Measurements from ENCODE around the gene SNX13.
"Not testable (repeated sequence)": the region's sequence is repeated elsewhere in the genome, so short reads cannot be mapped to it uniquely, and the experiment has no call there.

The SNX13 gene

DNA sequence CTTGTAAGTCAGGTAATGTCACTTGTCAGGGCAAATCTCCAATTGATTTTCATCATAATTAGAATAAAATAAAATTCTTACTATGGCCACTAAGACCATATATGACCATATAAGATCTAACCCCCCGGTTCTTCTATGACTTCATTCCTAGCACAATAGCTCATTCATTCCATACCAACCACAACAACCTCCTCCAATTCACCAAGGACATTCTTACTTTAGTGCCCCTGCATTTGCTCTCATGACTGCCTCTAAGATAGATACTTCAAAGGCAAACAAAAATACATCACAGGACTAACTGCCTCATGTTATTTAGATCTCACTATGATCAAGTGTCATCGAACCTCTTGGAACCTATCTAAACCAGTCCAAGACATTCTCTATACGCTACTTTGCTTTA lies 90.8 kb downstream of the SNX13 start:
- DNase-seq (ENCODE audit: low read depth in 2 of 2), result no peak

DNA sequence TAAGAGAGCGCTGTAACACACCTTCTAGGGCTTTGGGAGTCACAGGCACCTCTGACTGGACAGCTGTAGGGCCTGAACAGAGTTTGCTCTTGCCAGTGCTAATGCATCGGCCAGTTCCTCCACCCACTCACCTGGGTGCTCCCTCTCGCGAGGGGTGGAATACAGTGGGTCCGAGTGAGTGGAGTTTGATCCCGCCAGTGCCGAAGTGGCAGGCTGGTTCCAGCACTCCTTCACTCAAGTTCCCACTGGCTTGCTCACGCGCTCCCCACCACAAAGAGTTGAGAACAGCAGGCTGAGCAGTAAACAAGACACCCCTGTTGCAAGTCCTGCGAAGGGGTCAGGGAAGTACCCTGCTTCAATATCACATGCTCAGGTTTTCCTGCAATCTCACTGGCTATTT lies 91.8 kb downstream of the SNX13 start:
- no peak for DNase-seq (ENCODE audit: low read depth in 2 of 2)

- no peak for DNase-seq (ENCODE audit: low read depth in 2 of 2)
These were observed 93.4 kb downstream of the SNX13 start for GRCh38 chr7:17846935-17847334.

DNA sequence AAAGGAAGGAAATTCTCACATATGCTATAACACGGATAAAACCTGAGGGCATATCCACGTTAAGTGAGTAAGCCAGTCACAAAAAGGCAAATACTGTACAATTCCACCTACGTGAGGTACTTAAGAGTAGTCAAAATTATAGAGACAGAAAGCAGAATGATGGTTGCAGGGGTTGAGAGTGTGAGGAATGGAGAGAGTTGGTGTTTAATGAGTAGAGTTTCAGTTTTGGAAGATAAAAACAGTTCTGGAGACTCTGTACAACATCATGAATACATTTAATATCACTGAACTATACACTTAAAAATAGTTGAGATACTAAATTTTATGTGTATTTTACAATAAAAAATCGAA lies 95.1 kb downstream of the SNX13 start:
- DNase-seq (ENCODE audit: low read depth in 2 of 2), result no peak

- DNase-seq (ENCODE audit: low read depth in 2 of 2), result no peak
These were observed 95.6 kb downstream of the SNX13 start for GRCh38 chr7:17844514-17845196.

GRCh38 chr7:17844022-17844421 lies 96.3 kb downstream of the SNX13 start:
- no peak for DNase-seq (ENCODE audit: low read depth in 2 of 2)

DNA sequence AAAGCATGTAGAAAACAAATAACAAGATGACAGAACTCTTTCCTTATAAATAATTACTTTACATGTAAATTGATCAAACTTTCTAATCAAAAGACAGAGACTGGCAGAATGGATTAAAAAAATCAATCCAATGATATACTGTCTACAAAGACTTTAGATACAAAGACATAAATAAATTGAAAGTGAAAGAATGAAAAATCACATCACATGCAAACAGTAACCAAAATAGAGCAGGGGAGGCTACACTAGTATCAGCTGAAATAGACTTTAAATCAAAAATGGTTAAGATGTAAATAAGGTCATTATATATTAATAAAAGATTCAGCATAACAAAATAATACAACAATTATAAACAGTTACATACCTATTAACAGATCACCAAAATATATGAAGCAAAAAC lies 97.3 kb downstream of the SNX13 start:
- DNase-seq (ENCODE audit: low read depth in 2 of 2), result no peak

GRCh38 chr7:17832820-17833355 lies 107.4 kb downstream of the SNX13 start:
- no peak for DNase-seq (ENCODE audit: low read depth in 2 of 2)

DNA sequence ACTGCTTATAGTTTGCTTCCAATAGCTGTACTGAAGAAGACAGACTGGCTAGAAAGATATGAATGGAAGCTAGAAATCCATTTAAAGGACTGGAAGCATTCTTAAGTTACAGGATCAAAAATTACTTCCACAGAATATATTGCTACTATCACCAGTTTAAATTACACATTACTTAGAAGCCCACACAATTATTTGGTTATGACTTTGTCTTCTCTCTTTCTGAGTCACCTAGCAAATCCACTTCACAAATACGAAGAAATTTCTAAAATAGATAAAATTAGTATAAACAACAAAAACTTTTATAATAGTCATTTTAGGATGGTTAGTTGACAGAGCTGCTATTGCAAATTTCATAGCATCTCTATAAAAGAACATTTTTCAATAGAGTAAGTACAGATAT lies 108.1 kb downstream of the SNX13 start:
- no peak for DNase-seq (ENCODE audit: low read depth in 2 of 2)

DNA sequence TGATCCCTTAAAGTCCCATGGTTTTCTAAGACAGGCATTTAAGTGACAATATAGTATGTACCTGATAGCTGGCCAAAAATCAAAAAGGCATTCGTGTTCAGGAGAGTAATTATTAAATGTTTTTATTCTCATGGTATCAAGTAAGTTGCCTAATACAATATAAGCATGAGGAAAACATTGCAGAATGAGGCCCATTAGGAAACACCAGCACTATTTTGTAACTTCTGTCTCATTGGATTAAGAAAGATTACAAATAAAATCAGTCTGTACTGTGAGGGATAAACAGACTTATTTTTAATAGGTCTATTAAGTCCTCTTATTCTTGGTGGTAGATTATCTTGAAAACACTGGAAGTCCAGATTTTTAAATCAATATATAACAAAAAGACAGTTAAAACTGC lies 110.1 kb downstream of the SNX13 start:
- no peak for DNase-seq (ENCODE audit: low read depth in 2 of 2)

- DNase-seq (ENCODE audit: low read depth in 2 of 2), result no peak
These were observed 111.3 kb downstream of the SNX13 start for GRCh38 chr7:17829001-17829400.

- no peak for DNase-seq (ENCODE audit: low read depth in 2 of 2)
These were observed 117.6 kb downstream of the SNX13 start for GRCh38 chr7:17822547-17823173.

DNA sequence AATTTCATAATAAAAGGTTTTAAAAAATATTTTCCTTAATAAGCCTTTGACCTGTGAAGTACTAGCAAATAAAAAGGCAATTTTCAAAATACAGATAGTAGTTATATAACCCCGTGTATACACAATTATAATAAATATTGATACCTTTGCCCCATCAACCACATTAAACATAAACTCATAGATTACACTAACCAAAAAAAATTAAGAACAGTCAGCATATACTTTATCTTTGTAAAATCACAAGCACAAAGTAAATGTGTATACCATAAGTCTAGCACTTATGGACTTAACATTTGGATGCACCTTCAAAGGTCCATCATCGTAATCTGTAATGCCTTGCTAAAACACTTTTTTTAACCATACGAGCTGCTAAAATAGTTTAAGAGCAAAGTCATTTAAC lies 123.4 kb downstream of the SNX13 start:
- DNase-seq (ENCODE audit: low read depth in 2 of 2), result no peak

GRCh38 chr7:17815318-17815717 lies 125.0 kb downstream of the SNX13 start:
- DNase-seq (ENCODE audit: low read depth in 2 of 2), result no peak

DNA sequence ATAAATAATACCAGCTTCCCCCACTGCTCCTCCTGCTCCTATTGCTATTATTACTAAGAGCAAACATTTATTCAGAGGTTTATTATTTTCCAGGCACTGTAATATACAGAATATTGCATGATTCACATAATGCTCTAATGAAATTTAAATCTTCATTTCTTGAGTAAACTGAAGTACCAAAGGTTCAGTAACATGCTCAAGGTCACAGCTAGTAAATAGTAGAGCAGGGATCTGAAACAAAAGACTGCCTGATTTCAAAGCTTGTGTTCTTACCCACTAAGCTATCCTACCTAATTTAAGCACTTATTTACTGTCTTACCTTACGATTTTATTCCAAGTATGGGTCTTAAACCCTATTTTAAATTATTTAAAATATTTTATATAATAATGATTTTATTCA lies 126.2 kb downstream of the SNX13 start:
- DNase-seq (ENCODE audit: low read depth in 2 of 2), result no peak

GRCh38 chr7:17809215-17809614 lies 131.1 kb downstream of the SNX13 start:
- DNase-seq (ENCODE audit: low read depth in 2 of 2), result not testable (repeated sequence)

GRCh38 chr7:17807242-17807641 lies 133.1 kb downstream of the SNX13 start:
- DNase-seq (ENCODE audit: low read depth in 2 of 2), result no peak

DNA sequence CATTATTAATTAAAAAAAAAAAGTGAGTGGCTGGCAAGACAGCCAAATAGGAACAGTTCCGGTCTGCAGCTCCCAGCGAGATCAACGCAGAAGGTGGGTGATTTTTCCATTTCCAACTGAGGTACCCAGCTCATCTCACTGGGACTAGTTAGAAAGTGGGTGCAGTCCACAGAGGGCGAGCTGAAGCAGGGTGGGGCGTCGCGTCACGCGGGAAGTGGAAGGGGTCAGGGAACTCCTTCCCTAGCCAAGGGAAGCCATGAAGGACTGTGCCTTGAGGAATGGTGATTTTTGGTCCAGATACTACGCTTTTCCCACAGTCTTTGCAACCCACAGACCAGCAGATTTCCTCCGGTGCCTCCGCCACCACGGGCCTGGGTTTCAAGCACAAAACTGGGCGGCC lies 133.7 kb downstream of the SNX13 start:
- DNase-seq (ENCODE audit: low read depth in 2 of 2), result no peak

DNA sequence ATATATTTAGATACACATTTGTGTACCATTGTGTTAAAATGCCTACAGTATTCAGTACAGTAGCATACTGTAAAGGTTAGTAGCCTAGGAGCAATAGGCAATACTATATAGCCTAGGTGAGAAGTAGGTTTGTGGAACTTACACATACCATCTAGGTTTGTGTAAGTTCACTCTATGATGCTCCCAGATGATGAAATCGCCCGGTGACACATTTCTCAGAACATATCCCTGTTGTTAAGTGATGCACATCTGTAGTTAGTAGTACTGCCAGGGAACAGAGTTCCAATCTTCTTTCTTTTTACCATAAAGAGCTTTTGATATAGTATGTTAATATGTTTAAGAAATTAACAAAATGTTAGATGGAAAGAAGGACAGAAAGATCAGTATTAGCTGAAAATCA lies 138.2 kb downstream of the SNX13 start:
- DNase-seq (ENCODE audit: low read depth in 2 of 2), result no peak

DNA sequence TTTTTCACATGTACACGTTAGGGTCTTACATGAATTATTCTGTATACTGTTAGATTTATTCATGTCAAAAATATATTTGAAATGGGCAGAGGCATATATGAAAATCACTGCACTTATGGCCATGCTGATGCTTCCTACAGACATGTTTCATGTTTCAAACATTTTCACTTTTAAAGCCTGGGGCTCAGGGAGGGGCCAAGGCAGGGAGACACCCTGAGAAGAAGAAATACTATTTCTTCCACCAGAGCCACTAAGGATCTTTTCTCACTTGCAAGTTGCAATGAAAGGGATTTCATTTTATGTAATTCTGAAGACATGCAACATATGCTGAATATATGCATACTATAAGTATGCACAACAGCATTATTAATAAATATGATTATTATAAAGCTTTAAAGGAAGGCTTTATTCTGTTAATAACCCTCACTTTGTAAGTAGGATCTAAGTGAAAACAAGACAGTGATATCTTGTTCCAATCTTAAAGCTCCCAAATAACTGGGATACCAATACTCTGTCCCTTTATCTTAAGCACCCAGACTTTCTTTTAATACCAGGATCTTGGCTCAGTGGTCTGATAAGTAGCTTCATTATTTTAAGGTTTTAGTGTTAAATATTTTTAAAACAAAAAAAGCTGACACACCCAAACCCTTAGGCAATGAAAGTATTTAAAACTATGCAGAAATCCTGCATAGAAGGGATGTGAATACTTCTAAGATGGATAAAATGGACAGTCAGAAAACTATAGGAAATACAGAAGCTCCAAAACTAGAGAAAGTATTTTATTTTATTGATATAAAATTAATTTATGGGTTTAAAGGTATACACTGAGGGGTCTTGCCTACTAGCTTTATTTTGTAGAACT lies 148.0 kb downstream of the SNX13 start:
- no peak for DNase-seq (ENCODE audit: low read depth in 2 of 2)

- no peak for DNase-seq (ENCODE audit: low read depth in 2 of 2)
These were observed 153.0 kb downstream of the SNX13 start for GRCh38 chr7:17787257-17787656.

DNA sequence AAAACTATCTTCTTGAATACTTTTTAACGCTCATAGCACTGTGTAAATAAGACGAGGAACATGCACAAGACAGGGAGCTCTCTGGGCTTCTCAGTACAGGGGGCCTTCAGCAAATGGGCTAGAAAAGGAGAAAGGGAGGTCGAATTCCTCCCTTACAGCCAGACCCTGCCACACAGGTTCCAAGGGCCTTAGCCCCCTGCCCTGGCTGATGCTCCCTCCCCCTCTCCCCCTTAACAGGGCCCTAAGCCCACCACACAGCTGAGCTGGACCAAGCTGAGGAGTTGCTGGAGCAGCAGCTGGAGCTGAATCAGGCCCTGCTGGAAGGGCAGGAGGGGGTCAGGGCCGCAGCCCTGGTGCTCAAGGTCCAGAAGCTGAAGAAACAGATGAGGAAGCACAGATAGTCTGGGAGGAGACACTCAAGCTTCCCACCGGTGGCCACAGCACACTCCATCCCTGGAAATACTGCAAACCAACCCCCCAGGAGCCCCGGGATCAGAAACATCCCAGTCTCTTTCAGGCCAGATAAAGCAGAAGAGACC lies 153.9 kb downstream of the SNX13 start:
- DNase-seq (ENCODE audit: low read depth in 2 of 2), result no peak

GRCh38 chr7:17782216-17782549 lies 158.1 kb downstream of the SNX13 start:
- no peak for DNase-seq (ENCODE audit: low read depth in 2 of 2)

All from stimulated activated CD4-positive, alpha-beta T cell treated with anti-CD3 and anti-CD28 coated beads, Interleukin-15, amount 100 ng/mL, for 48 hours (primary cell).